ENCODE measurements around the gene CATSPER3.

CATSPER3 gene

GRCh38 chr5:135029477-135030122 lies 61.9 kb downstream of the CATSPER3 start:
- no peak for DNase-seq (ENCODE audit: low read depth in 2 of 2, low spot score in 1 of 2)

GRCh38 chr5:135030123-135030955 lies 62.6 kb downstream of the CATSPER3 start:
- DNase-seq (ENCODE audit: low read depth in 2 of 2, low spot score in 1 of 2) = no peak

- no peak for DNase-seq (ENCODE audit: low read depth in 2 of 2, low spot score in 1 of 2)
Measured at GRCh38 chr5:135030956-135031812, 63.5 kb downstream of the CATSPER3 start.

GRCh38 chr5:135031813-135032694 lies 64.3 kb downstream of the CATSPER3 start:
- DNase-seq (ENCODE audit: low read depth in 2 of 2, low spot score in 1 of 2) = no peak

GRCh38 chr5:135032695-135032998 lies 64.9 kb downstream of the CATSPER3 start:
- DNase-seq (ENCODE audit: low read depth in 2 of 2, low spot score in 1 of 2) = no peak

GRCh38 chr5:135032999-135033861 lies 65.5 kb downstream of the CATSPER3 start:
- DNase-seq (ENCODE audit: low read depth in 2 of 2, low spot score in 1 of 2) = no peak

- DNase-seq (ENCODE audit: low read depth in 2 of 2, low spot score in 1 of 2) = no peak
Measured at GRCh38 chr5:135033901-135034235, 66.2 kb downstream of the CATSPER3 start, which contains the start of gene PITX1. Gene PITX1, minus strand, starts transcription at chr5:135034228. Its CDS starts 347 bp downstream, at chr5:135033881.

- no peak for DNase-seq (ENCODE audit: low read depth in 2 of 2, low spot score in 1 of 2)
Measured at GRCh38 chr5:135034236-135034962, 66.7 kb downstream of the CATSPER3 start.

GRCh38 chr5:135034963-135035677 lies 67.4 kb downstream of the CATSPER3 start:
- DNase-seq (ENCODE audit: low read depth in 2 of 2, low spot score in 1 of 2) = no peak

GRCh38 chr5:135035678-135036030 lies 67.9 kb downstream of the CATSPER3 start:
- DNase-seq (ENCODE audit: low read depth in 2 of 2, low spot score in 1 of 2) = no peak

- DNase-seq (ENCODE audit: low read depth in 2 of 2, low spot score in 1 of 2) = no peak
Measured at GRCh38 chr5:135036405-135036804, 68.7 kb downstream of the CATSPER3 start.

GRCh38 chr5:135037519-135038204 lies 70.0 kb downstream of the CATSPER3 start:
- DNase-seq (ENCODE audit: low read depth in 2 of 2, low spot score in 1 of 2) = no peak

- DNase-seq (ENCODE audit: low read depth in 2 of 2, low spot score in 1 of 2) = no peak
Measured at GRCh38 chr5:135038205-135038812, 70.6 kb downstream of the CATSPER3 start.

GRCh38 chr5:135038813-135039270 lies 71.1 kb downstream of the CATSPER3 start:
- DNase-seq (ENCODE audit: low read depth in 2 of 2, low spot score in 1 of 2) = no peak

- DNase-seq (ENCODE audit: low read depth in 2 of 2, low spot score in 1 of 2) = no peak
Measured at GRCh38 chr5:135039271-135040033, 71.7 kb downstream of the CATSPER3 start.

- no peak for DNase-seq (ENCODE audit: low read depth in 2 of 2, low spot score in 1 of 2)
Measured at GRCh38 chr5:135040034-135040332, 72.3 kb downstream of the CATSPER3 start.

Measured in stimulated activated CD8-positive, alpha-beta memory T cell treated with anti-CD3 and anti-CD28 coated beads, Interleukin-4, amount 100 ng/mL, for 1 hour (primary cell).